Measurements from ENCODE around the gene RHEBL1. TPM values are rescaled to one million over a fixed set of nuclear protein-coding genes. Genes with fewer than 3 reads are reported as not detected.

The RHEBL1 gene
- total RNA-seq, 1 experiment from 2014 or later: 1.3 TPM

GRCh38 chr12:49021292-49021915, 48.4 kb downstream of the RHEBL1 start:
- ChIA-PET POLR2A (ENCODE audit: low non-redundant PET) (no interaction called here), CTCF (no interaction called here)
- TF ChIP-seq EZH2 (IDR thresholded peaks at IDR 0.05; ENCODE audit: borderline replicate concordance, low read depth, low read length, poor library complexity, severe bottlenecking): no peak
- TF ChIP-seq CTCF (conservative IDR thresholded peaks at IDR 0.05; ENCODE audit: low read depth, low read length): no peak
- H3K27me3 ChIP-seq (replicated peaks; ENCODE audit: insufficient read depth, low read depth, low read length, poor library complexity): no peaks in the 10 kb centered on the region
- no peak overlapping the region for H3K27ac ChIP-seq (ENCODE audit: low read depth, low read length, poor library complexity, severe bottlenecking)
- intact Hi-C loops (cut with micrococcal nuclease; ENCODE audit: unreplicated experiment): no loop called here
- H3K36me3 ChIP-seq (ENCODE audit: insufficient read depth, low read length, poor library complexity, severe bottlenecking): peaks cover 58% of the 10 kb centered on the region
- H3K4me3 ChIP-seq (ENCODE audit: low read depth, low read length, poor library complexity, severe bottlenecking): no peak overlapping the region
- H3K4me1 ChIP-seq (ENCODE audit: insufficient read depth, low read length, poor library complexity, severe bottlenecking): peaks cover 16% of the 10 kb centered on the region
- DNase-seq (ENCODE audit: low spot score): no peak
- no TSS peak for BruUV-seq (replicated peaks)
- H3K9me3 ChIP-seq (ENCODE audit: low read depth, low read length, poor library complexity, severe bottlenecking): no peaks in the 10 kb centered on the region

- Histone ChIP-seq H3K4me3 (ENCODE audit: low read depth, low read length, poor library complexity, severe bottlenecking) (no peak overlapping the region), H3K27ac (ENCODE audit: low read depth, low read length, poor library complexity, severe bottlenecking) (no peak overlapping the region), H3K9me3 (ENCODE audit: low read depth, low read length, poor library complexity, severe bottlenecking) (no peaks in the 10 kb centered on the region), H3K4me1 (ENCODE audit: insufficient read depth, low read length, poor library complexity, severe bottlenecking) (peaks cover 16% of the 10 kb centered on the region), H3K36me3 (ENCODE audit: insufficient read depth, low read length, poor library complexity, severe bottlenecking) (peaks cover 48% of the 10 kb centered on the region), H3K27me3 (replicated peaks; ENCODE audit: insufficient read depth, low read depth, low read length, poor library complexity) (no peaks in the 10 kb centered on the region)
- BruUV-seq (replicated peaks): no TSS peak
- TF ChIP-seq EZH2 (IDR thresholded peaks at IDR 0.05; ENCODE audit: borderline replicate concordance, low read depth, low read length, poor library complexity, severe bottlenecking) (no peak), CTCF (conservative IDR thresholded peaks at IDR 0.05; ENCODE audit: low read depth, low read length) (no peak)
- ChIA-PET POLR2A (ENCODE audit: low non-redundant PET) (interaction anchor here (0.6 kb wide), 1 partner anchor 59 kb away, joined by 5 read pairs; no protein-coding TSS in a partner anchor), CTCF (interaction anchor here (0.6 to 1.0 kb wide), 3 partner anchors 22 to 167 kb away, joined by 3 to 9 read pairs (median 4); no protein-coding TSS in a partner anchor)
- no peak for DNase-seq (ENCODE audit: low spot score)
- intact Hi-C loops (cut with micrococcal nuclease; ENCODE audit: unreplicated experiment): no loop called here
These were observed 49.3 kb downstream of the RHEBL1 start for GRCh38 chr12:49020441-49020840.

GRCh38 chr12:49019443-49020324, 50.1 kb downstream of the RHEBL1 start:
- intact Hi-C loops (cut with micrococcal nuclease; ENCODE audit: unreplicated experiment): no loop called here
- POLR2A ChIA-PET (ENCODE audit: low non-redundant PET): interaction anchor here (0.6 to 0.7 kb wide), 3 partner anchors 33 to 727 kb away, joined by 7 to 10 read pairs (median 8); no protein-coding TSS in a partner anchor
- DNase-seq (ENCODE audit: low spot score): peak; percentile 61

More at GRCh38 chr12:49019443-49020324, 50.1 kb downstream of the RHEBL1 start:
- peak overlapping the region; percentile 82 for H3K4me3 ChIP-seq (ENCODE audit: low read depth, low read length, poor library complexity, severe bottlenecking)
- CTCF ChIA-PET: interaction anchor here (0.6 to 1.0 kb wide), 7 partner anchors 23 to 659 kb away, joined by 3 to 9 read pairs (median 3); no protein-coding TSS in a partner anchor
- peaks cover 40% of the 10 kb centered on the region for H3K36me3 ChIP-seq (ENCODE audit: insufficient read depth, low read length, poor library complexity, severe bottlenecking)
- TF ChIP-seq EZH2 (IDR thresholded peaks at IDR 0.05; ENCODE audit: borderline replicate concordance, low read depth, low read length, poor library complexity, severe bottlenecking) (no peak), CTCF (conservative IDR thresholded peaks at IDR 0.05; ENCODE audit: low read depth, low read length) (peak; percentile 48)
- peak overlapping the region; percentile 95 for H3K27ac ChIP-seq (ENCODE audit: low read depth, low read length, poor library complexity, severe bottlenecking)
- no peaks in the 10 kb centered on the region for H3K27me3 ChIP-seq (replicated peaks; ENCODE audit: insufficient read depth, low read depth, low read length, poor library complexity)
- H3K9me3 ChIP-seq (ENCODE audit: low read depth, low read length, poor library complexity, severe bottlenecking): no peaks in the 10 kb centered on the region
- BruUV-seq (replicated peaks): no TSS peak
- peaks cover 16% of the 10 kb centered on the region for H3K4me1 ChIP-seq (ENCODE audit: insufficient read depth, low read length, poor library complexity, severe bottlenecking)

Data from A673 (cell line).